Stimulated activated CD4-positive, alpha-beta T cell treated with anti-CD3 and anti-CD28 coated beads, TNF-alpha, amount 100 ng/mL, for 4 hours (primary cell): ENCODE measurements around the gene HPS1.
A peak's percentile ranks its signal among the peaks of the same experiment; 100 is the strongest.

ENCODE experiments used
- DNase-seq, 3 experiments: peaks; one replicate each; pipeline ENCODE4 v3.0.0-alpha.2; 2020; ENCODE audit warnings: low read depth in 3 of 3

HPS1 gene

GRCh38 chr10:98446661-98447221, at the start of gene HPS1:
HPS1 (minus strand) TSS chr10:98446935; CDS start chr10:98443240, 3,695 bp downstream.
- DNase-seq = peak; percentile 70 to 75 (median 73)

- no peak for DNase-seq
These were observed 46.0 kb upstream of the HPS1 start for GRCh38 chr10:98492763-98493162.

GRCh38 chr10:98489561-98490481, 43.1 kb upstream of the HPS1 start:
- DNase-seq = no peak

GRCh38 chr10:98488669-98489430, 42.1 kb upstream of the HPS1 start:
- DNase-seq = no peak

- no peak for DNase-seq
These were observed 40.9 kb upstream of the HPS1 start for GRCh38 chr10:98487649-98488048.

GRCh38 chr10:98486421-98486820, 39.7 kb upstream of the HPS1 start:
- DNase-seq = no peak

GRCh38 chr10:98485959-98486358, 39.2 kb upstream of the HPS1 start:
- DNase-seq = no peak

GRCh38 chr10:98483658-98484057, 36.9 kb upstream of the HPS1 start:
- DNase-seq = no peak

- no peak for DNase-seq
These were observed 35.4 kb upstream of the HPS1 start for GRCh38 chr10:98482096-98482495.

- no peak for DNase-seq
These were observed 34.7 kb upstream of the HPS1 start for GRCh38 chr10:98481404-98481945.

- no peak for DNase-seq
These were observed 31.9 kb upstream of the HPS1 start for GRCh38 chr10:98478430-98479222.

- DNase-seq = no peak
These were observed 31.1 kb upstream of the HPS1 start for GRCh38 chr10:98477861-98478260.

GRCh38 chr10:98474628-98475027, 27.9 kb upstream of the HPS1 start:
- no peak for DNase-seq

- no peak for DNase-seq
These were observed 25.5 kb upstream of the HPS1 start for GRCh38 chr10:98472196-98472595.

- no peak for DNase-seq
These were observed 24.1 kb upstream of the HPS1 start for GRCh38 chr10:98470850-98471249.

- no peak for DNase-seq
These were observed 22.5 kb upstream of the HPS1 start for GRCh38 chr10:98469001-98469931.

GRCh38 chr10:98467506-98468318, 21.0 kb upstream of the HPS1 start:
- DNase-seq = peak; percentile 32 to 39 (median 36)

GRCh38 chr10:98466861-98467505, 20.2 kb upstream of the HPS1 start:
- no peak for DNase-seq

GRCh38 chr10:98465866-98466265, 19.1 kb upstream of the HPS1 start:
- DNase-seq = no peak
